GM21737 (cell line): ENCODE measurements around the gene LRRIQ4.
A peak's percentile ranks its signal among the peaks of the same experiment; 100 is the strongest.

Source experiments
- ATAC-seq: cut with Tn5 transposase; IDR thresholded peaks from one replicate; pipeline ENCODE4 v1.9.1; 2021; ENCODE audit warnings: mild to moderate bottlenecking, moderate library complexity; ENCODE audit not compliant: unreplicated experiment

The LRRIQ4 gene

DNA sequence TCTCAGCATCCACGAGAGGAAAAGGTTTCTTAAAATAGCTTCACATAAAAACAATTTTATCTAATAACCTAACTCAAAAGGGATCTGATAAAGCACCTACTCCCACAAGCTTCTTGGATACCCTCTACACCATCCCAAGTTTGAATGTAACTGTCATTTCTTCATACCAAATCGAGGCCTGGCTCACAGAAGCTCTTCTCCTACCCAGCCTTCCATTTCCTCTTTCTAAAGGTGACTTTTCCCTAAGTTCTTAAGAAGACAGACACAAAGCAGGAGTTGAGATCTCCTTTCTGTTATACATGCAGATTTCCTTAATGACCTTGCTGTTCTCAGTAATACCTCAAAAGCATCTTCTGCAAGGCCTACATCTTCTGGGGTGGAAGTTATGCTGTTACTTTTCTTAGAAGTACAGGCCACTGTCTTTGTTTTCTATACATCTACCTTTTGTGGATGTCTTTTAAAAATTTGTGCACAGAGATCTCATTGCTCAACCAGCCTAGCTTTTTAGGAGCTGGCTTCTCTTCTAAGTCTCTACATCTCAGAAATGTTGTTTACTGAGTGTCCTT is 3.4 kb upstream of the LRRIQ4 start:
- ATAC-seq = no peak

DNA sequence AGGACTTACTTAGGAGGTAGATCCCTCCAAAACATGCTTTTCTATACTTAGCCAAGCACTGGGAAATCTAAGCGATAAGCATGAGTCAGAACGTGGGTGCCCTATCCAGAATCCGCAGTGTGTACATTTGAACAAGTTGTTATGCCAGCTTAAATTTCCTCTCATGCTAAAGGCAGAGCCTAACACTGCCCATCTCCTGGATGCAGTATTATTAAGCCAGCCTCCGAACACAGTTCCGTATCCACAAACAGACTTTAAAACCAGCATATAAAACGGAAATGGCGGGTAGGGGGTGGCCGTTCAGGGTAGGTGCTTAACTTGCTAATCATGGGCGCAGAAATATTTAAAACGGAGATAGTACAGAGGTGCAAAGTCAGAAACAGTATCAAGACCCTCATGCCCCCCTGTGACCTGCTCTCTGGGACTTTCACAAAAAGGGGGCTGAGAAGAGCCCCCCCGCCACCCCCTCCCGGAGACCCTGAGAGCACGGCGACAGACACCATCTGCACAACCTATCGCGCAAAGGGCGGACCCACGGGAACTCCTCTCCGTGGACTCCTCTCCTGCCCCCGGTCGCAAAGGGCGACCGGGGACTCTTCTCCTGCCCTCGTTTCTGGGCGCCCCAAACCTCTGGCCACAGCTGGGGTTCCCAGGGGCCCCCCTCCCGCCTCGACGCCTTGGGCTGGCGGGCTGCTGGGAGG is 889 bp upstream of the LRRIQ4 start:
- peak; percentile 9 for ATAC-seq

- ATAC-seq = no peak
Observed at GRCh38 chr3:169813278-169813677, 608 bp downstream of the LRRIQ4 start.

- peak; percentile 85 for ATAC-seq
Observed at GRCh38 chr3:169813757-169814517, 1.3 kb downstream of the LRRIQ4 start.

DNA sequence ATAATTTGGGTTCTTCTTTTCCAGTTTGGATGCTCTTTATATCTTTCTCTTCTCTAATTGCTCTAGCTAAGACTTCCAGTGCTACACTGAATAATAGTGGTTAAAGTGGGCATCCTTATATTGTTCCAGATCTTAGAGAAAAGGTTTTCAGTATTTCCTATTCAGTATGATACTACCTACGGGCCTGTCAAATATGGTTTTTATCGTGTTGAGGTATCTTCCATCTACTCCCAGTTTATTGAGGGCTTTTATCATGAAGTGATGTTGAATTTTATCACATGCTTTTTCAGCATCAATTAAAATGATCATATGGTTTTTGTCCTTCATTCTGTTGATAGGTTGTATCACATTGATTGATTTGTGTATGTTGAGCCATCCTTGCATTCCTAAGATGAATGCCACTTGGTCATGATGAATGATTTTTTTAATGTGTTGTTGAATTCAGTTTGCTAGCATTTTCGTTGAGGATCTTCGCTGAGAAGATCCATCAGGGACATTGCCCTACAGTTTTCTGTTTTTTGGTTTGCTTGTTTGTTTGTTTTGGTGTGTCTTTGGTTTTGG is 3.0 kb downstream of the LRRIQ4 start:
- no peak for ATAC-seq

GRCh38 chr3:169818316-169818715 is 5.6 kb downstream of the LRRIQ4 start:
- ATAC-seq = no peak

DNA sequence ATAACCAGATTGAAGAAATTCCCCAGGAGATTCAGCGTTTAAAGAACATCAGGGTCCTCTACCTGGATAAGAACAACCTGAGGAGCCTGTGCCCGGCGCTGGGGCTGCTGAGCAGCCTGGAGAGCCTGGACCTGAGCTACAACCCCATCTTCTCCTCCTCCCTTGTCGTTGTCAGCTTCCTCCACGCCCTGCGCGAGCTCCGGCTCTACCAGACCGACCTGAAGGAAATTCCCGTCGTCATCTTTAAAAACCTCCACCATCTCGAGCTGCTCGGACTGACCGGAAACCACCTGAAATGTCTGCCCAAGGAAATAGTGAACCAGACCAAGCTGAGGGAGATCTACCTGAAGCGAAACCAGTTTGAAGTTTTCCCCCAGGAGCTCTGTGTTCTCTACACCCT is 9.4 kb downstream of the LRRIQ4 start:
- no peak for ATAC-seq

- ATAC-seq = no peak
Observed at GRCh38 chr3:169822540-169822939, 9.9 kb downstream of the LRRIQ4 start.

GRCh38 chr3:169822983-169823382 is 10.3 kb downstream of the LRRIQ4 start:
- ATAC-seq = no peak

DNA sequence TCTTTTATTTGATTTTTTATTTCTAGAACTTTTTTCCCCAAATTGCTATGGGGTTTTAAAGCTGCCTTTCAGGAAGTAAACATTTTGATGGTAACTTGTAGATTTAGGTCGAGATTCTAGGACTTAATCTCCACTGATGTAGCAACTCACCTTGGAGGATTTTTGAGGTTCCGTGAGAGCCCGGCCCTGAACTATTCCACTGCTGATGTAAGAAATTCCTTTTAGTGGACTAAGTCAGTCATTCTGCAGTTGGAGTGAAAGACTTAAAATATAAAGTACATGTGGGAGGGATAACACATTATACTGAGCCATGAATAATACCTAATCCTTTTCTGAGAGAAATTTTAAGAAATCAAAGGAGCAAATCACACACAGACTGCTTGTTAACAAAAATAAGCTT is 12.6 kb downstream of the LRRIQ4 start:
- ATAC-seq = no peak

GRCh38 chr3:169827712-169828111 is 15.0 kb downstream of the LRRIQ4 start:
- no peak for ATAC-seq

GRCh38 chr3:169835533-169835932 is 22.9 kb downstream of the LRRIQ4 start:
- no peak for ATAC-seq

DNA sequence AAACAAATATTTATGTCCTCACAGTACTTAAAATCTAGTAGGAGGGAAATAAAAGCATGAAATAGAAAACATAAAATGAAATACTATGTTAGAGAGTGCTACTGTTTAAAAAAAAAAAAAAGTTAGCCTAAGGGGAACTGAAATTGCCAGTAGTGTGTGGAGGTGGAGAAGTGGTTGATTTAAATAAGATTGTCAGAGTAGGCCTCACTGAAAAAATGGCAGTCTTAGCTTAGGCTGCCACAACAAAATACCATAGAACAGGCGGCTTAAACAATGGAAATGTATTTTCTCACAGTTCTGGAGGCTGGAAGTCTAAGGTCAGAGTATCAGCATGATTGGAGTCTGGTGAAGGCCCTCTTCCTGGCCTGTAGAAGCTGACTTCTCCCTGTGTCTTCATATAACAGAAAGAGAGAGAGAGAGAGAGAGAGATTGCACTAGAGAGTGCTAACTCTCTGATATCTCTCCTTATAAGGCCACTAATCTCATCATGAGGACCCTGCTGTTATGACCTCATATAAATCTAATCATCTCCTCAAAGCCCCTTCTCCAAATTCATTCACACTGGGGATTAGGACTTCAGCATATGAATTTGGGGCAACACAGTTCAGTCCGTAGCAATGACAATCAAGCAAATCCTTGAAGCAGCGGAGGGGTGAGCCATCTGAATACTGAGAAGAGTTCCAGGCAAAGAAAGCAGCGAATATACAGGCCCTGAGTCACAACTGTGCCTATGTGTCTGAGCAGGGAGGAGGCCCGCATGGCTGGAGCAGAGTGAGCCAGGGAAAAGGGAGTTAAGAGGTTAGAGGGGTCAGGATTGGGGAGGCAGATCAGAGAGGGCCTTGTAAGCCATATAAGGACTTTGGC is 23.6 kb downstream of the LRRIQ4 start:
- peak; percentile 70 for ATAC-seq

GRCh38 chr3:169836942-169837275 is 24.2 kb downstream of the LRRIQ4 start:
- ATAC-seq = no peak

GRCh38 chr3:169838511-169839030 is 25.9 kb downstream of the LRRIQ4 start:
- ATAC-seq = no peak

DNA sequence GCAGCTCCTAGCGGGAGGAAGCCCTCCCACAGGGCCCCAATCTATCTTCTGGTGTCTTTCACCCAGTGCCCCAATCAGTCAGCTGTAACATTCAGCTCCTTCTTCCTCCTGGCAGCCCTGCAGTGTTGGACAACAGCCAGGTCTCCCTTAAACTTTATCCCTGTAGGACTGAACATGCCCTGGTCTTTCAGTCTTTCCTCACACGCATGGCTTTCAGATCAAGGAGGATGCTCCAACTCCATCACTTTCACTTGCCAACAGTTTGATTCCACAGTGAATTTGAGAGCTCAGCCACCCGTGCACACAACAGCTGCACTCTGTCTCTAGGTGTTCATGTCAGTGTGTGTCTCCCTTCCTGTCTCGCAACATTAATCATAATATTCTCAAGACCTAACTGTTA is 28.5 kb downstream of the LRRIQ4 start:
- peak; percentile 56 for ATAC-seq

DNA sequence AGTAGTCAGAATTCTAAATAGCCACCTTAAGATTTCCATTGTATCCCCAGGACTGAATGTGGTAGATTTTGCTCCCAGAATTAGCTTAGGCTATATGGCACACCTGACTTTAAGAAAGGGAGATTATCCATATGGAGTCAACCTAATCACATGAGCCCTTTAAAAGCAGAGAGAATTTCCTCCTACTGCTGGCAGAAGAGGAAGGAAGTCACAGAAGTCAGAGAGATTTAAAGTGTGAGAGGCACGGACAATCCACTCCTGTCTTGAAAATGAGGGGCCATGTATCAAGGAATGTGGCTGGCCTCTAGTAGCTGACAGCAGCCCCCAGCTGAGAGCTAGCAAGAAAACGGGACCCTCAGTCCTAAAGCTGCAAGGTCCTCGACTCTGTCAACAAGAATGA is 30.3 kb downstream of the LRRIQ4 start:
- no peak for ATAC-seq

DNA sequence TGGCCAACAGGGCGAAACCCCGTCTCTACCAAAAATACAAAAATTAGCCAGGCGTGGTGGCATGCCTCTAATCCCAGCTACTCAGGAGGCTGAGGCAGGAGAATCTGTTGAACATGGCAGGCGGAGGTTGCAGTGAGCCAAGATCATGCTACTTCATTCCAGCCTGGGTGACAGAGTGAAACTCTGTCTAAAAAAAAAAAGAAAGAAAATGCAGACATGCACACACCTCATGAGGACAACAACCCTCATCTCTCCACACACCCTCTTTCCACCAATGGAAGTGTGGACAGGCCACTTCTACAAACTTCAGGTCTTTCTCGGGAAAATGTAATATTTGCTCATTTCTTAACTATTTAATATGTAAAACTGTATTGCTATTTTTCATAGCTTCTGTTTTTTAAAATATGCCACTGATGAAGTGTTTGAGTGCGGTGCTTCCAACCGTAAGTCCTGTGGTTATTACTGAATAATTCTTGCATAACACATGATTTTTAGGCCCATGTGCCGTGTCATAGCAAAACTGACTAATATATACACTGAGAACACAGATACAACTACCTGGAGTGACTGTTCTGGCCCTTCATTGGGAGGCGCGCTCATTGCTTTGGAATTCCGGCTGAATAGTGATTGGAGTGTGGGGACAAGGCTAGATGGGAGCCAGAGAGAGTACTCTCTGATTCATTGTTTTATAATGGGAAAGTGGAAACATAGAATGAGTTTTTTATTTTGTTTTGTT is 34.0 kb downstream of the LRRIQ4 start:
- peak; percentile 93 for ATAC-seq

DNA sequence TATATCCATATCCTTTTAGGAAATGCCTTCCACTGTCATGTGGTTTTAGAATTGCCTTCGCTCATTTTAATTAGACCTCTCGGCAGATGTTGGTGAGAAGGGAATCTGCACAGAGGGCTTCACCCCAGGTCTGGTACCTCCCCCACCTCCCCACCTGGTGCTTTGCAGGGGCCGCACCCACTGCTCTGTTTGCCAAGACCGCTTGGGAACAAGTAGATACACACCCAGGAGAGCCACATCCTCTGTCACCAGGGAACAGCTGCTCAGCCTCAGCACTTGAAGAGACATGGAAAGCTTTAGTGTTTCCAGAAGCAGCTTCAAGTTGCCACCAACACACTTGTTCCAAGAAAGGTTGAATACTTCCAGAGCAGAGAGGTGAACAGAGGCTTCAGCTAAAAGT is 35.2 kb downstream of the LRRIQ4 start:
- no peak for ATAC-seq

DNA sequence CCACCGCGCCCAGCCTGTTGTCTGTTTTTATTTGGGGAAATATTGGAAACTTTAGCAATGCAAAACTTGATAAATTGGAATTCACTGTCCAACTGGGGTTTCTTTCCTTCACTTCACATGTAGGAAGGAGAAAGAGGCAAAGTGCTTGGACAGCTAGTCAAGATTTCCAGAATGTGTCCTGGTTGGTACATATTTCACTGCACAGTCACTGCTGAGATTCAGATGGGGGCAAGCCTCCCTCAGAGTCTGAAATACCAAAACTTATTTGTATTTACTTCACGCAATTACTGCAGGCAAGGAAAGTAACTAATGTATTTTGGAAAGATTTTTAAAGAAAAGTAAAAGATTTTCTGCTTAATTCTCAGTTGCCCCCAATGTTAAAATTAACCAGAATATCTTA is 36.1 kb downstream of the LRRIQ4 start:
- no peak for ATAC-seq
